ENCODE measurements around the gene AFAP1.

GRCh38 chr4:7960790-7961655 lies 21.4 kb upstream of the AFAP1 start:
- TF ChIP-seq CTCF (IDR thresholded peaks at IDR 0.05) (no peak), POLR2A (IDR thresholded peaks at IDR 0.05) (no peak)

Data from uterus (tissue), 2 donors.